HepG2 (cell line): ENCODE measurements around the gene CDH22. TPM values are rescaled to one million over a fixed set of nuclear protein-coding genes. Genes with fewer than 3 reads are reported as not detected.

Experiments used
- ATAC-seq: fragments of 200-7000 bp; cut with Tn5 transposase; 3 replicates; pipeline ENCODE4 v1.9.1; 2020; ENCODE audit warnings: mild to moderate bottlenecking, moderate library complexity
- BruUV-seq: library from RNA; stranded (reverse); fragments of 400-500 nt; replicated peaks from 2 replicates; lab custom pipeline; 2021; lab: Mats Ljungman, UMichigan
- CTCF ChIA-PET: fragments of 300-600 bp; formaldehyde crosslinking; extraction: SDS; loops from one replicate; lab custom pipeline; 2021; ENCODE audit warnings: low total read pairs, inconsistent platforms, low intra/inter-chr PET ratio; lab: Yijun Ruan, JAX
- POLR2A ChIA-PET: fragments of 350-600 bp; sonication (Branson Sonifier 250); formaldehyde crosslinking; loops from one replicate; lab custom pipeline; 2020; ENCODE audit warnings: antibody characterized with exemption, inconsistent platforms; lab: Yijun Ruan, JAX
- DNase-seq: peaks from one replicate; pipeline ENCODE4 v3.0.0-alpha.2; 2015; ENCODE audit warnings: low spot score
- FAIRE-seq: peaks from 3 replicates; lab custom pipeline; 2011; peaks lifted over from hg19 to GRCh38; lab: Jason Lieb, UNC
- H2AFZ ChIP-seq: one replicate; pipeline ENCODE4 v1.6.1; 2011; ENCODE audit warnings: low read length, inconsistent platforms
- H3K27ac ChIP-seq: fragments of 300-600 bp; 3 replicates; pipeline ENCODE4 v1.8.0; 2011; ENCODE audit warnings: mixed run types, mild to moderate bottlenecking, mixed read lengths, low read length, inconsistent platforms; ENCODE audit not compliant: insufficient read depth; ENCODE audit errors: extremely low read length
- H3K27me3 ChIP-seq, 2 experiments: fragments of 200-600 bp in 1 of 2; 2 replicates in 1 of 2; 3 replicates in 1 of 2; pipeline versions ENCODE4 v1.6.0 to v1.8.0; 2011; ENCODE audit warnings: low read length in 2 of 2, mild to moderate bottlenecking in 2 of 2, moderate library complexity in 2 of 2, inconsistent platforms in 1 of 2; ENCODE audit not compliant: insufficient read depth in 2 of 2, control insufficient read depth in 1 of 2
- H3K36me3 ChIP-seq, 2 experiments: fragments of 200-600 bp in 1 of 2; replicated peaks in 1 of 2; 2 replicates in 1 of 2; 3 replicates in 1 of 2; pipeline versions ENCODE4 v1.5.1 to v1.8.0; 2011; ENCODE audit warnings: low read length in 2 of 2, inconsistent platforms in 1 of 2; ENCODE audit not compliant: insufficient read depth in 2 of 2, control insufficient read depth in 1 of 2
- H3K4me1 ChIP-seq: 2 replicates; pipeline ENCODE4 v1.5.1; 2012; ENCODE audit warnings: low read length, inconsistent platforms; ENCODE audit not compliant: insufficient read depth
- H3K4me2 ChIP-seq: 2 replicates; pipeline ENCODE4 v1.6.0; 2011; ENCODE audit warnings: low read depth, low read length, inconsistent platforms
- H3K4me3 ChIP-seq, 3 experiments: fragments of 200-600 bp in 1 of 3; sonication (generic), shearing (Covaris generic) in 1 of 3; replicated peaks in 1 of 3; 2 replicates each; pipeline ENCODE4 v1.5.1; 2011 to 2016; ENCODE audit warnings: low read length in 3 of 3, inconsistent platforms in 2 of 3, low read depth in 2 of 3, mild to moderate bottlenecking in 2 of 3, control low read depth in 1 of 3, mixed read lengths in 1 of 3; ENCODE audit not compliant: insufficient read depth in 1 of 3
- H3K79me2 ChIP-seq: one replicate; pipeline ENCODE4 v1.6.1; 2011; ENCODE audit warnings: low read length, inconsistent platforms; ENCODE audit not compliant: insufficient read depth
- H3K9ac ChIP-seq: 2 replicates; pipeline ENCODE4 v1.6.0; 2011; ENCODE audit warnings: mild to moderate bottlenecking, low read depth, low read length, inconsistent platforms; ENCODE audit not compliant: insufficient read depth
- H3K9me3 ChIP-seq: 2 replicates; pipeline ENCODE4 v1.5.1; 2012; ENCODE audit warnings: mild to moderate bottlenecking, low read length
- H4K20me1 ChIP-seq: 2 replicates; pipeline ENCODE4 v1.6.0; 2011; ENCODE audit warnings: inconsistent platforms, mild to moderate bottlenecking, low read length, moderate library complexity; ENCODE audit not compliant: insufficient read depth
- GLI4 ChIP-seq: sonication (generic); formaldehyde crosslinking; IDR thresholded peaks from 2 replicates; pipeline ENCODE4 v1.5.1; 2020; ENCODE audit warnings: missing genetic modification reagents, mild to moderate bottlenecking, moderate library complexity, borderline replicate concordance
- MZF1 ChIP-seq: sonication (generic); formaldehyde crosslinking; IDR thresholded peaks from 2 replicates; pipeline ENCODE4 v1.8.1; 2023; ENCODE audit warnings: mild to moderate bottlenecking, missing genetic modification reagents, borderline replicate concordance
- PAF1 ChIP-seq: IDR thresholded peaks from 2 replicates; pipeline ENCODE4 v1.6.1; 2016; ENCODE audit warnings: missing genetic modification reagents, missing compliant biosample characterization
- POLR2A ChIP-seq, 2 experiments: IDR thresholded peaks; 2 replicates each; pipeline ENCODE4 v1.6.1; 2011; ENCODE audit warnings: low read depth in 2 of 2, low read length in 2 of 2, mild to moderate bottlenecking in 1 of 2, moderate library complexity in 1 of 2; ENCODE audit not compliant: insufficient read depth in 1 of 2
- POLR2AphosphoS2 ChIP-seq: IDR thresholded peaks from 2 replicates; pipeline ENCODE4 v1.6.1; 2011; ENCODE audit warnings: low read depth, low read length, improper control_type of control experiment
- PRMT3 ChIP-seq: sonication (generic); formaldehyde crosslinking; IDR thresholded peaks from 2 replicates; pipeline ENCODE4 v1.8.1; 2022; ENCODE audit warnings: low read depth, mild to moderate bottlenecking, moderate library complexity, missing genetic modification reagents, borderline replicate concordance
- SNAPC2 ChIP-seq: sonication (generic); formaldehyde crosslinking; IDR thresholded peaks from 2 replicates; pipeline ENCODE4 v1.8.1; 2022; ENCODE audit warnings: mild to moderate bottlenecking, missing genetic modification reagents
- TBL1XR1 ChIP-seq: fragments of 150-350 bp; IDR thresholded peaks from 2 replicates; pipeline ENCODE4 v1.6.1; 2014; ENCODE audit warnings: borderline replicate concordance, low read length; ENCODE audit not compliant: partially characterized antibody
- YEATS4 ChIP-seq: sonication (generic); formaldehyde crosslinking; IDR thresholded peaks from 2 replicates; pipeline ENCODE4 v1.4.0; 2020; ENCODE audit warnings: missing genetic modification reagents, borderline replicate concordance
- ZFP41 ChIP-seq: sonication (generic); formaldehyde crosslinking; IDR thresholded peaks from 2 replicates; pipeline ENCODE4 v1.4.0; 2020; ENCODE audit warnings: mild to moderate bottlenecking, missing genetic modification reagents, borderline replicate concordance
- ZKSCAN8 ChIP-seq: IDR thresholded peaks from 2 replicates; pipeline ENCODE4 v1.6.1; 2016; ENCODE audit warnings: borderline replicate concordance, missing genetic modification reagents, missing compliant biosample characterization
- ZNF460 ChIP-seq: sonication (generic); formaldehyde crosslinking; IDR thresholded peaks from 2 replicates; pipeline ENCODE4 v1.5.1; 2020; ENCODE audit warnings: missing genetic modification reagents, mild to moderate bottlenecking, borderline replicate concordance
- ZNF577 ChIP-seq: sonication (generic); formaldehyde crosslinking; IDR thresholded peaks from 2 replicates; pipeline ENCODE4 v1.4.0; 2020; ENCODE audit warnings: mild to moderate bottlenecking, low read depth, missing genetic modification reagents, borderline replicate concordance
- ZNF761 ChIP-seq: sonication (generic); formaldehyde crosslinking; conservative IDR thresholded peaks from 2 replicates; pipeline ENCODE4 v1.4.0; 2020; ENCODE audit warnings: mild to moderate bottlenecking, missing genetic modification reagents
- WGBS: methylation state at CpG from one replicate; pipeline ENCODE4 v1.1.6; 2017; ENCODE audit warnings: low lambda C conversion rate; 5-methylcytosine and 5-hydroxymethylcytosine counted together
- in situ Hi-C: cut with HindIII; loops from 2 replicates; pipeline ENCODE4 v1.10.0; 2017; ENCODE audit warnings: low pct_unique_long_range_greater_than_20kb; ENCODE audit not compliant: extremely low pct_ligation_motif_present
- intact Hi-C: fragments of 100-400 bp; cut with micrococcal nuclease; formaldehyde crosslinking; loops from one replicate; pipeline ENCODE4 v1.10.0; 2022; ENCODE audit not compliant: unreplicated experiment
- polyA plus RNA-seq, 8 experiments: library from polyadenylated mRNA; depleted of rRNA in 3 of 8; stranded (reverse) in 7 of 8; unstranded in 1 of 8; fragments of >200 nt; fragmentation: Illumina TruSeq in 4 of 8; extraction: Trizol in 4 of 8; gene quantifications; 2 replicates each; pipeline versions ENCODE4 v1.2.1 to v1.2.3, GENCODE V29; 2011 to 2016; ENCODE audit warnings: low read depth in 4 of 8, missing spikeins in 1 of 8, mixed read lengths in 1 of 8; ENCODE audit not compliant: insufficient read depth in 1 of 8
- total RNA-seq, 5 experiments: library from RNA; depleted of rRNA; stranded (reverse); fragments of >200 nt; fragmentation: Illumina TruSeq; extraction: Trizol; gene quantifications; 2 replicates each; pipeline ENCODE4 v1.2.3, GENCODE V29; 2016; ENCODE audit warnings: low read depth in 1 of 5
- TF ChIP-seq, protein P1 (sequence below): sonication (generic); formaldehyde crosslinking; IDR thresholded peaks from 2 replicates; pipeline ENCODE4 v1.4.0; 2020; ENCODE audit warnings: mild to moderate bottlenecking, missing genetic modification reagents
- TF ChIP-seq, protein P2 (sequence below): sonication (generic); formaldehyde crosslinking; IDR thresholded peaks from 2 replicates; pipeline ENCODE4 v1.8.1; 2023; ENCODE audit warnings: mild to moderate bottlenecking, missing genetic modification reagents

The CDH22 gene
- total and polyA plus RNA-seq, 2 of the 13 experiments (the other 11 are each of a cell fraction or from before 2014, with no cell fraction given): not detected

DNA sequence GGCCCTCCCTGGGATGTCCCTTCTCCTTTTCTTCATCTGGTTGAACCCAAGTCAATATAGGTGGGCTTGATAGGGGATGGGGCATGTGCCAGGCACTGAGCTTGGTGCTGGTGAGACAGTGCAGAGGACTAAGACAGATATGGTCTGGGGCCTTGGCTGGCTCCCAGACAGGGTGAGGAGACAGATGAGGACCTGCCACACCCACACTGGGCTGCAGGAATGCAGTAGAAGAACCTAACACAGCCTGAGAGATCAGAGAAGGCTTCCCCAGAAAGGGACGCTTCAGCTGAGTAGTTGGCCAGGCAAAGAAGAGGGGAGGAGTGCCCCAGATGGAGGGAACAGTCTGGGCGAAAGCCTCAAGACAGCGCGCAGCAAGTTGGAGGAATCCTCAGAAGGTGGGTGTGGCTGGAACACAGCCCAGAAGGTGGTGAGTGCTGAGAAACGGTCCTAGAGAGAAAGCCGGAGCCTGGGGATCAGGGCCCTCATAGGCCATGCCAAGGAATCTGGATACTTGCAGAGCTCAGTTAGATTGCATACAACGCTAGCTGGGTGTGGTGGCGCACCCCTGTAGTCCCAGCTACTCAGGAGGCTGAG, 163.8 kb downstream of the CDH22 start (continued):
- no peak for TF ChIP-seq GLI4 (CRISPR knock-in tag)
- TF ChIP-seq POLR2AphosphoS2: no peak

DNA sequence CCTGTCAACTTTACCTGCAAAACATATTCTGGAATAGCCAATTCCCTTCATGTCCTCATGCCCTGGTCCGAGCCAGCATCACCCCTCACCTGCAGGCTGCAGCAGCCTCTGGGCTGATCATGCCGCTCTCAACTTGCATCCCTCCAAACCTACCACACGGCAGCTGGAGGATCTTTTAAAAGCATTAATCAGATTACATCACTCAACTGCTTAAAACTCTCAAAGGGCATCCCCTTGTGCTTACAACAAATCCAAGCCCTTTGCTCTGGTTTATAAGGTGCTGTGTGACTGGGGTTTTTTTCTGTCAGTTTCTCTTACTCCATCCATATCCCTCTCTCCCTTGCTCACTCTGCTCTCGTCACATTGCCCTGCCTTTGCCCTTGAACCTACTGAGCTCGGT, 166.2 kb downstream of the CDH22 start:
- intact Hi-C loops: no loop called here
- Histone ChIP-seq H3K36me3 (no peaks in the 10 kb centered on the region), H3K27ac (no peak overlapping the region), H4K20me1 (no peaks in the 10 kb centered on the region), H3K9ac (no peak overlapping the region), H3K4me2 (no peak overlapping the region), H3K79me2 (no peaks in the 10 kb centered on the region), H3K9me3 (no peaks in the 10 kb centered on the region), H3K4me1 (no peaks in the 10 kb centered on the region), H2AFZ (no peak overlapping the region), H3K4me3 (no peak overlapping the region), H3K27me3 (peaks cover 6 to 65% of the 10 kb centered on the region in 2 experiments; a peak in 4 of 5 replicates)
- ATAC-seq (no peak), FAIRE-seq (no peak), DNase-seq (no peak)
- ChIA-PET CTCF (no interaction called here), POLR2A (no interaction called here)
- in situ Hi-C loops: no loop called here
- BruUV-seq: no TSS peak
- 2% methylated on average over 5 of the region's 5 CpGs for WGBS
- no peak for TF ChIP-seq TBL1XR1
- TF ChIP-seq PAF1 (CRISPR knock-in tag): no peak
- TF ChIP-seq ZFP41: no peak
- no peak for TF ChIP-seq ZNF460 (CRISPR knock-in tag)
- TF ChIP-seq PRMT3 (CRISPR knock-in tag): no peak
- TF ChIP-seq, protein P1, sequence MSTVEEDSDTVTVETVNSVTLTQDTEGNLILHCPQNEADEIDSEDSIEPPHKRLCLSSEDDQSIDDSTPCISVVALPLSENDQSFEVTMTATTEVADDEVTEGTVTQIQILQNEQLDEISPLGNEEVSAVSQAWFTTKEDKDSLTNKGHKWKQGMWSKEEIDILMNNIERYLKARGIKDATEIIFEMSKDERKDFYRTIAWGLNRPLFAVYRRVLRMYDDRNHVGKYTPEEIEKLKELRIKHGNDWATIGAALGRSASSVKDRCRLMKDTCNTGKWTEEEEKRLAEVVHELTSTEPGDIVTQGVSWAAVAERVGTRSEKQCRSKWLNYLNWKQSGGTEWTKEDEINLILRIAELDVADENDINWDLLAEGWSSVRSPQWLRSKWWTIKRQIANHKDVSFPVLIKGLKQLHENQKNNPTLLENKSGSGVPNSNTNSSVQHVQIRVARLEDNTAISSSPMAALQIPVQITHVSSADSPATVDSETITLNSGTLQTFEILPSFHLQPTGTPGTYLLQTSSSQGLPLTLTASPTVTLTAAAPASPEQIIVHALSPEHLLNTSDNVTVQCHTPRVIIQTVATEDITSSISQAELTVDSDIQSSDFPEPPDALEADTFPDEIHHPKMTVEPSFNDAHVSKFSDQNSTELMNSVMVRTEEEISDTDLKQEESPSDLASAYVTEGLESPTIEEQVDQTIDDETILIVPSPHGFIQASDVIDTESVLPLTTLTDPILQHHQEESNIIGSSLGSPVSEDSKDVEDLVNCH: no peak
- TF ChIP-seq POLR2A (IDR thresholded peaks at IDR 0.05; ENCODE audit: insufficient read depth in 1 of 2, low read depth in 2 of 2, low read length in 2 of 2): no peak
- TF ChIP-seq ZNF761 (CRISPR knock-in tag): no peak
- no peak for TF ChIP-seq ZNF577 (CRISPR knock-in tag)
- TF ChIP-seq MZF1 (CRISPR knock-in tag): no peak
- no peak for TF ChIP-seq SNAPC2 (CRISPR knock-in tag)
- TF ChIP-seq, protein P2, sequence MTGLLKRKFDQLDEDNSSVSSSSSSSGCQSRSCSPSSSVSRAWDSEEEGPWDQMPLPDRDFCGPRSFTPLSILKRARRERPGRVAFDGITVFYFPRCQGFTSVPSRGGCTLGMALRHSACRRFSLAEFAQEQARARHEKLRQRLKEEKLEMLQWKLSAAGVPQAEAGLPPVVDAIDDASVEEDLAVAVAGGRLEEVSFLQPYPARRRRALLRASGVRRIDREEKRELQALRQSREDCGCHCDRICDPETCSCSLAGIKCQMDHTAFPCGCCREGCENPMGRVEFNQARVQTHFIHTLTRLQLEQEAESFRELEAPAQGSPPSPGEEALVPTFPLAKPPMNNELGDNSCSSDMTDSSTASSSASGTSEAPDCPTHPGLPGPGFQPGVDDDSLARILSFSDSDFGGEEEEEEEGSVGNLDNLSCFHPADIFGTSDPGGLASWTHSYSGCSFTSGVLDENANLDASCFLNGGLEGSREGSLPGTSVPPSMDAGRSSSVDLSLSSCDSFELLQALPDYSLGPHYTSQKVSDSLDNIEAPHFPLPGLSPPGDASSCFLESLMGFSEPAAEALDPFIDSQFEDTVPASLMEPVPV (CRISPR knock-in tag): no peak
- TF ChIP-seq ZKSCAN8 (CRISPR knock-in tag): no peak
- no peak for TF ChIP-seq YEATS4 (CRISPR knock-in tag)
